Neural cell (in vitro differentiated cells): ENCODE measurements around the gene SNRPA. TPM values are rescaled to one million over a fixed set of nuclear protein-coding genes. Genes with fewer than 3 reads are reported as not detected.

ENCODE experiments used
- H2AFZ ChIP-seq: fragments of 200-600, 300-800 bp; sonication (generic), shearing (Covaris generic); 2 replicates; pipeline ENCODE4 v1.6.0; 2014; ENCODE audit warnings: low read depth, mild to moderate bottlenecking, antibody characterized with exemption, low read length, moderate library complexity
- H3F3A ChIP-seq: fragments of 200-600 bp; shearing (Covaris generic); 2 replicates; pipeline ENCODE4 v1.6.1; 2016; ENCODE audit warnings: mild to moderate bottlenecking, moderate library complexity, mixed read lengths, antibody characterized with exemption, low read length; ENCODE audit not compliant: insufficient read depth, poor library complexity, severe bottlenecking
- H3K27ac ChIP-seq: fragments of 200-600, 300-800 bp; sonication (generic), shearing (Covaris generic); 2 replicates; pipeline ENCODE4 v1.5.1; 2014; ENCODE audit warnings: mild to moderate bottlenecking, low read length, moderate library complexity
- H3K27me3 ChIP-seq: fragments of 300-800, 200-600 bp; sonication (generic), shearing (Covaris generic); 2 replicates; pipeline ENCODE4 v1.6.0; 2014; ENCODE audit warnings: mild to moderate bottlenecking, low read depth, low read length, moderate library complexity; ENCODE audit not compliant: insufficient read depth
- H3K36me3 ChIP-seq: fragments of 300-800, 200-600 bp; sonication (generic), shearing (Covaris generic); 2 replicates; pipeline ENCODE4 v1.5.1; 2014; ENCODE audit warnings: mild to moderate bottlenecking, antibody characterized with exemption, low read length, moderate library complexity; ENCODE audit not compliant: insufficient read depth
- H3K4me2 ChIP-seq: fragments of 300-800, 200-600 bp; sonication (generic), shearing (Covaris generic); 2 replicates; pipeline ENCODE4 v1.6.0; 2014; ENCODE audit warnings: mild to moderate bottlenecking, low read length
- H3K4me3 ChIP-seq: fragments of 300-800, 200-600 bp; sonication (generic), shearing (Covaris generic); 2 replicates; pipeline ENCODE4 v1.5.1; 2014; ENCODE audit warnings: mild to moderate bottlenecking, low read length, moderate library complexity
- H3K79me2 ChIP-seq: fragments of 200-600 bp; shearing (Covaris generic); replicated peaks from 2 replicates; pipeline ENCODE4 v1.6.0; 2014; ENCODE audit warnings: mild to moderate bottlenecking, low read length, moderate library complexity; ENCODE audit not compliant: insufficient read depth
- H3K9ac ChIP-seq: fragments of 300-800, 200-600 bp; sonication (generic), shearing (Covaris generic); 2 replicates; pipeline ENCODE4 v1.6.1; 2016; ENCODE audit warnings: mild to moderate bottlenecking, low read length, mixed read lengths
- H3K9me2 ChIP-seq: fragments of 200-600 bp; shearing (Covaris generic); 2 replicates; pipeline ENCODE4 v1.6.1; 2016; ENCODE audit warnings: mild to moderate bottlenecking, low read length, mixed read lengths; ENCODE audit not compliant: insufficient read depth
- H3K9me3 ChIP-seq: fragments of 200-600, 300-800 bp; sonication (generic), shearing (Covaris generic); 2 replicates; pipeline ENCODE4 v1.6.1; 2016; ENCODE audit warnings: mild to moderate bottlenecking, mixed run types, low read length, moderate library complexity, mixed read lengths
- H4K20me1 ChIP-seq: fragments of 200-600 bp; shearing (Covaris generic); 2 replicates; pipeline ENCODE4 v1.6.1; 2016; ENCODE audit warnings: mild to moderate bottlenecking, mixed run types; ENCODE audit not compliant: insufficient read depth
- CTCF ChIP-seq: fragments of 450-650 bp; IDR thresholded peaks from 2 replicates; pipeline ENCODE4 v1.5.1; 2014; ENCODE audit warnings: antibody characterized with exemption, mild to moderate bottlenecking, moderate library complexity; ENCODE audit not compliant: poor library complexity, severe bottlenecking
- EP300 ChIP-seq: fragments of 450-650 bp; conservative IDR thresholded peaks from 2 replicates; pipeline ENCODE4 v1.6.1; 2014; ENCODE audit warnings: antibody characterized with exemption, mild to moderate bottlenecking, moderate library complexity; ENCODE audit not compliant: poor library complexity, severe bottlenecking
- EZH2 ChIP-seq: fragments of 200-600, 300-800 bp; shearing (Covaris generic), sonication (generic); IDR thresholded peaks from 2 replicates; pipeline ENCODE4 v1.6.1; 2014; ENCODE audit warnings: antibody characterized with exemption, low read length, borderline replicate concordance, mild to moderate bottlenecking; ENCODE audit not compliant: insufficient read depth, poor library complexity, severe bottlenecking
- MXI1 ChIP-seq: fragments of 450-650 bp; conservative IDR thresholded peaks from 2 replicates; pipeline ENCODE4 v1.6.1; 2014; ENCODE audit warnings: antibody characterized with exemption, mild to moderate bottlenecking; ENCODE audit not compliant: poor library complexity, severe bottlenecking
- POLR2AphosphoS5 ChIP-seq: IDR thresholded peaks from 2 replicates; pipeline ENCODE4 v1.6.1; 2012
- RAD21 ChIP-seq: fragments of 450-650 bp; conservative IDR thresholded peaks from 2 replicates; pipeline ENCODE4 v1.6.1; 2014; ENCODE audit warnings: antibody characterized with exemption, mild to moderate bottlenecking, moderate library complexity
- REST ChIP-seq: IDR thresholded peaks from 2 replicates; pipeline ENCODE4 v1.6.1; 2012; ENCODE audit warnings: borderline replicate concordance
- SMC3 ChIP-seq: fragments of 450-650 bp; conservative IDR thresholded peaks from 2 replicates; pipeline ENCODE4 v1.6.1; 2014; ENCODE audit warnings: antibody characterized with exemption, mild to moderate bottlenecking, moderate library complexity; ENCODE audit not compliant: poor library complexity
- TAF1 ChIP-seq: IDR thresholded peaks from 2 replicates; pipeline ENCODE4 v1.6.1; 2012; ENCODE audit warnings: low read depth
- polyA plus RNA-seq: library from polyadenylated mRNA; depleted of rRNA; stranded (reverse); fragments of >200 nt; gene quantifications from 2 replicates; pipeline ENCODE4 v1.2.3, GENCODE V29; 2014

Gene SNRPA
- polyA plus RNA-seq, 1 donor from 2014 or later = 29.9 TPM

- Histone ChIP-seq H3K9me3 (no peaks in the 10 kb centered on the region), H4K20me1 (no peaks in the 10 kb centered on the region), H3K4me2 (no peak overlapping the region), H3K79me2 (peaks cover 37% of the 10 kb centered on the region), H3K27me3 (no peaks in the 10 kb centered on the region), H3K9ac (no peak overlapping the region), H3K9me2 (no peaks in the 10 kb centered on the region), H3K36me3 (no peaks in the 10 kb centered on the region), H2AFZ (no peak overlapping the region), H3K4me3 (no peak overlapping the region), H3F3A (no peaks in the 10 kb centered on the region), H3K27ac (no peak overlapping the region)
- TF ChIP-seq CTCF (no peak), RAD21 (no peak), EP300 (no peak), REST (no peak), EZH2 (no peak), POLR2AphosphoS5 (no peak), TAF1 (no peak), MXI1 (no peak), SMC3 (no peak)
These were observed 4.2 kb downstream of the SNRPA start for GRCh38 chr19:40755248-40755624.

- Histone ChIP-seq H3K27ac (no peak overlapping the region), H3K9me2 (no peaks in the 10 kb centered on the region), H3K9me3 (no peaks in the 10 kb centered on the region), H4K20me1 (no peaks in the 10 kb centered on the region), H3K4me2 (no peak overlapping the region), H3K9ac (no peak overlapping the region), H3K79me2 (peaks cover 37% of the 10 kb centered on the region), H2AFZ (no peak overlapping the region), H3K36me3 (no peaks in the 10 kb centered on the region), H3K4me3 (no peak overlapping the region), H3K27me3 (no peaks in the 10 kb centered on the region), H3F3A (no peaks in the 10 kb centered on the region)
- no peak for TF ChIP-seq SMC3
- no peak for TF ChIP-seq EZH2
- TF ChIP-seq REST = no peak
- TF ChIP-seq RAD21 = no peak
- TF ChIP-seq POLR2AphosphoS5 = no peak
- no peak for TF ChIP-seq MXI1
- no peak for TF ChIP-seq TAF1
- no peak for TF ChIP-seq EP300
- no peak for TF ChIP-seq CTCF
These were observed 4.8 kb downstream of the SNRPA start for GRCh38 chr19:40755791-40756190.
